Upper lobe of left lung (tissue), 6 donors: ENCODE results near the gene ZNF697. TPM values are rescaled to one million over a fixed set of nuclear protein-coding genes. Genes with fewer than 3 reads are reported as not detected.
"Not testable (repeated sequence)": the region's sequence is repeated elsewhere in the genome, so short reads cannot be mapped to it uniquely, and the experiment has no call there.

Source experiments
- ATAC-seq, 2 donors: fragments of 200-7000 bp; cut with Tn5 transposase; one replicate each; pipeline ENCODE4 v1.9.1; 2022; ENCODE audit warnings: mild to moderate bottlenecking in 2 of 2, moderate library complexity in 2 of 2; ENCODE audit not compliant: low FRiP score in 2 of 2
- DNase-seq, 2 donors: peaks; one replicate each; pipeline ENCODE4 v3.0.0-alpha.2; 2019 to 2020
- H3K27ac ChIP-seq, 4 donors: fragments of 200-600 bp; sonication (generic); one replicate each; pipeline ENCODE4 v1.5.1; 2016 to 2019
- H3K27me3 ChIP-seq, 4 donors: fragments of 200-600 bp; sonication (generic); one replicate each; pipeline ENCODE4 v1.5.1; 2017 to 2019
- H3K36me3 ChIP-seq, 4 donors: fragments of 200-600 bp; sonication (generic); one replicate each; pipeline ENCODE4 v1.5.1; 2016 to 2019
- H3K4me1 ChIP-seq, 4 donors: fragments of 200-600 bp; sonication (generic); one replicate each; pipeline ENCODE4 v1.5.1; 2018 to 2019
- H3K4me3 ChIP-seq, 4 donors: fragments of 200-600 bp; sonication (generic); one replicate each; pipeline ENCODE4 v1.5.1; 2017 to 2019; ENCODE audit warnings: mild to moderate bottlenecking in 2 of 4, moderate library complexity in 1 of 4
- H3K9me3 ChIP-seq, 4 donors: fragments of 200-600 bp; sonication (generic); one replicate each; pipeline ENCODE4 v1.5.1; 2018 to 2019
- CTCF ChIP-seq, 6 experiments: fragments of 450-650 bp in 4 of 6; fragments of 200-600 bp in 2 of 6; sonication (generic) in 2 of 6; IDR thresholded peaks; one replicate each; pipeline ENCODE4 v1.5.1; 2016 to 2019; ENCODE audit warnings: antibody characterized with exemption in 6 of 6
- EP300 ChIP-seq, 4 donors: sonication (generic); formaldehyde crosslinking; IDR thresholded peaks; one replicate each; pipeline ENCODE4 v1.5.1; 2017; ENCODE audit warnings: antibody characterized with exemption in 4 of 4, control low read depth in 2 of 4
- POLR2A ChIP-seq, 4 donors: fragments of 450-650 bp; IDR thresholded peaks; one replicate each; pipeline ENCODE4 v1.5.1; 2016 to 2017; ENCODE audit warnings: antibody characterized with exemption in 4 of 4, mild to moderate bottlenecking in 2 of 4
- POLR2AphosphoS5 ChIP-seq, 2 donors: sonication (generic); formaldehyde crosslinking; IDR thresholded peaks; one replicate each; pipeline ENCODE4 v1.5.1; 2017; ENCODE audit warnings: antibody characterized with exemption in 2 of 2
- WGBS, 2 donors: methylation state at CpG; one replicate each; pipeline ENCODE4 v1.1.5; 2017 to 2018; 5-methylcytosine and 5-hydroxymethylcytosine counted together
- total RNA-seq, 6 donors: library from RNA; depleted of rRNA in 4 of 6; stranded (reverse); fragments of >200 nt in 4 of 6; gene quantifications; one replicate each; pipeline versions ENCODE4 v1.1.0 to v1.2.1, GENCODE V29; 2016 to 2021
- donor health status: DM: no; HTN: no; CAD: no; lungs with moderate emphysema.
- donor health status: DM: no; HTN: yes; CAD: no; lungs with severe emphysema.

The ZNF697 gene
- total RNA-seq, 6 donors from 2014 or later = 4.4 to 10.3 (median 8.0) TPM

DNA sequence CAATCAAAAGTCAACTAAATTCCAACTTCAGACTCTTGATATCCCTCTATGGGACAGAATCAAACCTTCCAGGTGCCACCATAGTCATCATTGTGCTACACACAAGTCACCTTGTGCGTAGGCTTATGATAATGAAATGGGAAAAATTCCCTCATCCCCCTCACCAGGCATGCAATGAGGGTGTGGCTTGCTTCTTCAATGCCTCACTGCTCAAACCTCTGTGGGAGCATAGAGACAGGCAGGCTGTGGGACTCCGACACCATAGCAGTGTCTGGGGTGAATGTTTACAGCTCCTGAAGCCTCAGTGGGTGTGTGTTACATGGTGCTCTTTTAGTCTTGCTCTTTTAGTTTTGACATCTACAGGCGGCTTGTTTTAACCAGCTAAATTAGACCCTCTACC, 42.4 kb downstream of the ZNF697 start:
- no peak for ATAC-seq
- DNase-seq = no peak
- no peak for TF ChIP-seq POLR2AphosphoS5 (IDR thresholded peaks at IDR 0.05)
- TF ChIP-seq CTCF (IDR thresholded peaks at IDR 0.05) = no peak
- no peak for TF ChIP-seq EP300 (IDR thresholded peaks at IDR 0.05)
- Histone ChIP-seq H3K9me3 (no peaks in the 10 kb centered on the region), H3K4me1 (peaks cover 12 to 21% (median 17%) of the 10 kb centered on the region in 4 donors), H3K4me3 (no peak overlapping the region), H3K27me3 (no peaks in the 10 kb centered on the region), H3K27ac (no peak overlapping the region), H3K36me3 (no peaks in the 10 kb centered on the region)
- 93 to 100% methylated on average over 3 of the region's 3 CpGs for WGBS, 2 donors

DNA sequence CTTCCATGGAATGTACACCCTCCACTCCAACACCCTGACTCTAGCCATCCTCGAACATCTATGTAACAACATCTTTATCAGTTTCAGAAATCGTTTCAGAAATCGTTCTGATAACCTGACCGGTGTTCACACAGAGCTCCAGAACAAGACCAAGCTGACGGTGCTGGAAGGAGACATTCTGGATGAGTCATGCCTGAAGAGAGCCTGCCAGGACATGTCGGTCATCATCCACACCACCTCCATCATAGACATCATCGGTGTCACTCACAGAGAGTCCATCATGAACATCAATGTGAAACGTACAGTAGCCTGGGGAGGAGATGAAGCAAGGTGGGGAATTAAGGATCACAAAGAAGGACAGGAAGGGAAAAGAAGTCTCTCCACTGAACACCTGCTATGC, 43.0 kb downstream of the ZNF697 start:
- not testable (repeated sequence) for H3K4me3 ChIP-seq, H3K27me3 ChIP-seq, H3K27ac ChIP-seq, H3K9me3 ChIP-seq, H3K36me3 ChIP-seq, DNase-seq, ATAC-seq
- WGBS, 2 donors = 82 to 83% methylated on average over 8 of the region's 8 CpGs
- H3K4me1 ChIP-seq = peaks cover 12 to 21% (median 17%) of the 10 kb centered on the region in 4 donors

DNA sequence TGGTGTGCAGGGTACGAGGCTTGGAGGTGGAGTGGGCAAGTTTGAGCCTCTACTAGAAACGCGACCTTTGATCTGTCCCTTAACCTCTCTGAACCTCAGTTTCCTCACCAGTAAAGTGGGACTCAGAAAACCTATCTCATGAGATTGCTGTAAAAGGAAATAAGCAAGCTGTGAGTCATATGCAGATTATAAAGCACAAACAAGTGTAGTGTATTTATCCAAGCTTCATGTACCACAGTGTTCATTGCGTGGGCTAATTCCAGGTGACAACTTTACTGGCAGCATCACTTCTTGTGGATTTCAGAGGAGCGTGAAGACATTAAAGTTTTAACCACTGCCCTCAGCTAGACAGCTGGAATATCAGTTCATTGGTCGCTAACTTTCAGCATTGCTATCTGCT, 44.4 kb downstream of the ZNF697 start:
- H3K4me3 ChIP-seq = no peak overlapping the region
- H3K36me3 ChIP-seq = no peaks in the 10 kb centered on the region
- TF ChIP-seq POLR2A (IDR thresholded peaks at IDR 0.05) = no peak
- TF ChIP-seq POLR2AphosphoS5 (IDR thresholded peaks at IDR 0.05) = no peak
- TF ChIP-seq EP300 (IDR thresholded peaks at IDR 0.05) = no peak
- no peak for TF ChIP-seq CTCF (IDR thresholded peaks at IDR 0.05)
- no peak for ATAC-seq
- H3K9me3 ChIP-seq = no peaks in the 10 kb centered on the region
- DNase-seq = no peak
- H3K27ac ChIP-seq = no peak overlapping the region
- no peaks in the 10 kb centered on the region for H3K27me3 ChIP-seq
- WGBS, 2 donors = 89 to 98% methylated on average over 6 of the region's 6 CpGs
- peaks cover 12 to 18% (median 13%) of the 10 kb centered on the region in 4 donors for H3K4me1 ChIP-seq

DNA sequence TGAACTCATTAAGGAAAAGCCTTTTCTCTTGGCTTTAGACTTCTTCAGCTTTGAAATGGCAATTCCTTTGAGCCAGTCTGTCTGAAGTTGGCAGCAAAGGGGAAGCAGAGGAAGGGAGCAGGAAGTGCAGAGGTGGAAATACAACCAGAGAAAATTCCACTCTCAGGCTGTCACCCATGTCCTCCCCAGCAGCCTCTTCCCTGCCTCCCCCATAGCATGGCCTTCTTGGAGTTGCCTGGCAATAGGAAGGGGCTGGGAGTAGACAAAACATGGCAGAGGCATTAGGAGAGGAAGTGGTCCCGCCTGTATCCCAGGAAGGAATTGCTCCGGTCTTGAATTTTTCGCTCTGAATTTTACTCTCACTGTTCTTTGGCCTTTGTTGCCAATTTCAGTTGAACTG, 44.8 kb downstream of the ZNF697 start:
- WGBS, 2 donors = 86 to 89% methylated on average over 3 of the region's 3 CpGs
- not testable (repeated sequence) for H3K9me3 ChIP-seq

GRCh38 chr1:119602789-119603188, 45.3 kb downstream of the ZNF697 start:
- H3K27ac ChIP-seq, H3K27me3 ChIP-seq, H3K9me3 ChIP-seq, ATAC-seq, H3K4me3 ChIP-seq, H3K36me3 ChIP-seq, DNase-seq: not testable (repeated sequence)
- peaks cover 10 to 18% (median 13%) of the 10 kb centered on the region in 4 donors for H3K4me1 ChIP-seq
- 83 to 85% methylated on average over 3 of the region's 3 CpGs for WGBS, 2 donors

More for the DNA sequence above, 44.8 kb downstream of the ZNF697 start:
- not testable (repeated sequence) for H3K4me3 ChIP-seq, ATAC-seq, H3K36me3 ChIP-seq, H3K27me3 ChIP-seq, DNase-seq, H3K27ac ChIP-seq
- peaks cover 10 to 18% (median 13%) of the 10 kb centered on the region in 4 donors for H3K4me1 ChIP-seq

DNA sequence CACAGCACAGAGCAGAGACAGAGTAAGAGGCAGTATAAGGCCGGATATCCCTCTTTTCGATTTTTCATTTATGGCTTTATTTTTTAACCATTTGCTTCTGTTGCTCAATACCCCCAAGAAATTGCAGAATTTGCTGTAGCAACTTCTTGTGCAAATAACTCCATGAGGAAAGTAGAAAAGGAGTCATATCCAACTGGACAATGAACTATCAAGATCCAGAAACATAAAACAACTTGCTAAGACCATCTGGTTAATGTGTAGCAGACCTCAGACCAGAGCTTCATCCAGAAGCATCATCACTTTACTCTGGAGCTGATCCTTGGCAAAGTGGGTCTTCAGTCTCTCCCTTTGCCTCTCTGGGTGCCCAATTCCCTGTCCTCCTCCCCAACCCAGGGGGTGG, 45.9 kb downstream of the ZNF697 start:
- no peaks in the 10 kb centered on the region for H3K9me3 ChIP-seq
- 65 to 77% methylated on average over 2 of the region's 2 CpGs for WGBS, 2 donors
- no peak for TF ChIP-seq POLR2AphosphoS5 (IDR thresholded peaks at IDR 0.05)
- TF ChIP-seq POLR2A (IDR thresholded peaks at IDR 0.05) = no peak
- no peak for TF ChIP-seq EP300 (IDR thresholded peaks at IDR 0.05)
- no peak for TF ChIP-seq CTCF (IDR thresholded peaks at IDR 0.05)
- ATAC-seq (no peak), DNase-seq (no peak)
- no peak overlapping the region for H3K27ac ChIP-seq
- H3K4me3 ChIP-seq = no peak overlapping the region
- H3K4me1 ChIP-seq = peaks cover 10 to 18% (median 12%) of the 10 kb centered on the region in 4 donors
- no peaks in the 10 kb centered on the region for H3K27me3 ChIP-seq
- H3K36me3 ChIP-seq = no peaks in the 10 kb centered on the region
